K562 (cell line): ENCODE measurements around the gene TTYH2. TPM values are rescaled to one million over a fixed set of nuclear protein-coding genes. Genes with fewer than 3 reads are reported as not detected.

Experiments used
- HMBOX1 ChIP-seq: sonication (generic); IDR thresholded peaks from 2 replicates; pipeline ENCODE4 v1.6.1; 2016
- KHSRP ChIP-seq: fragments of 450-650 bp; IDR thresholded peaks from 2 replicates; pipeline ENCODE4 v1.6.1; 2017
- LARP7 ChIP-seq: fragments of 450-650 bp; IDR thresholded peaks from 2 replicates; pipeline ENCODE4 v1.6.1; 2016
- TAF7 ChIP-seq: fragments of 450-650 bp; IDR thresholded peaks from 2 replicates; pipeline ENCODE4 v1.6.1; 2016; ENCODE audit warnings: missing genetic modification characterization, missing compliant biosample characterization
- ZBTB2 ChIP-seq: fragments of 450-650 bp; IDR thresholded peaks from 2 replicates; pipeline ENCODE4 v1.6.1; 2016; ENCODE audit warnings: antibody characterized with exemption
- ZFX ChIP-seq: sonication (generic); formaldehyde crosslinking; IDR thresholded peaks from 2 replicates; pipeline ENCODE4 v1.8.0; 2022; ENCODE audit warnings: mild to moderate bottlenecking, missing genetic modification reagents, moderate library complexity
- polyA plus RNA-seq, 8 experiments: library from polyadenylated mRNA; depleted of rRNA in 4 of 8; stranded (reverse) in 5 of 8; unstranded in 3 of 8; fragments of >200 nt; fragmentation: Nextera tagmentation in 2 of 8; fragmentation: Illumina TruSeq in 1 of 8; extraction: Ambion mirVana in 2 of 8; extraction: Trizol in 1 of 8; gene quantifications; 2 replicates each; pipeline versions ENCODE4 v1.2.1 to v1.2.3, GENCODE V29; 2011 to 2014; ENCODE audit warnings: inconsistent platforms in 1 of 8, missing spikeins in 1 of 8
- total RNA-seq, 7 experiments: library from RNA; depleted of rRNA in 6 of 7; stranded (reverse); fragments of >200 nt in 6 of 7; fragmentation: Illumina TruSeq in 2 of 7; extraction: Trizol in 2 of 7; gene quantifications; 2 replicates each; pipeline versions ENCODE4 v1.2.1 to v1.2.3, GENCODE V29; 2011 to 2021; ENCODE audit warnings: low replicate concordance in 1 of 7
- TF ChIP-seq, protein P1 (sequence below), 3 experiments: fragments of 200-800 bp in 1 of 3; sonication (Bioruptor generic) in 1 of 3; sonication (generic) in 1 of 3; formaldehyde crosslinking in 1 of 3; IDR thresholded peaks; 2 replicates each; pipeline versions ENCODE4 v1.6.1 to v1.8.0; 2016 to 2022; ENCODE audit warnings: mild to moderate bottlenecking in 2 of 3, missing compliant biosample characterization in 2 of 3, missing genetic modification characterization in 2 of 3, missing genetic modification reagents in 1 of 3

TTYH2 gene
- total and polyA plus RNA-seq, 9 of the 15 experiments (the other 6 are each of a cell fraction or from before 2014, with no cell fraction given) = 0.03 to 2.0 (median 0.91) TPM

DNA sequence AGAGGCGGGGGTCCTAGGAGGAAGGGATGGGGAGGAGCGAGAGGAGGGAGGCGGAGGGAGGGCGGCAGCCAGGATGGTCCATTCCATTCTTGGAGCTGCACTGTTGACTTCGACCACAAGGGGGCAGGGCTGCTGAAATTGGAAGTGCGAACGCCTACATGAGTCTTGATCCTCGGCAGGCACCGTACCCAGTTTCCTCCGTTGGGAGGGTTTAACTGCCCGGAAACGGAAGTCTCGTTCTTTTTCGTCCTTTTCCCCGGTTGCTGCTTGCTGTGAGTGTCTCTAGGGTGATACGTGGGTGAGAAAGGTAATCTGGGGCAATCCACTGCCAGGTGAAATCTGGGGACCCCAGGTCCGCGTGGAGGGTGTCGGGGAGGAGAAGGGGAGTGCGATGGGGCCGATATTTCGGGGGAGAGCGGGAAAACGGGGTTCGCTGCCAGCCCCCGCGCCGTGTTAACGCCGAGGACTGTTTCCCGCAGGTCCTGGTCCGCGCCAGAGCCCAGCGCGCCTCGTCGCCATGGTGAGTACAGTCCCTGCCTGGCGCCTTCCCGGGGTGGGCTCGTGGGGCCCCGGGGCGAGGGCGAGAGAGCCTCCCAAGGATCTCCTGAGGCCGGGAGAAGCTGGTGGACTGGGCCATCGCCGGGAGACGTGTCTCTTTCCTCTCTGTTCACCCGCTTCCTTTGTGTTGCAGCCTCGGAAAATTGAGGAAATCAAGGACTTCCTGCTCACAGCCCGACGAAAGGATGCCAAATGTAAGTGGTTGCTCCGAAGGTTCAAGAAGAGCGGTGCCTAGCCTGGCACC, 9.7 kb upstream of the TTYH2 start, which contains the start of gene RPL38 (continued):
- peak; percentile 100 for TF ChIP-seq TAF7
- TF ChIP-seq ZBTB2 = no peak
- TF ChIP-seq HMBOX1 = no peak
- peak; percentile 55 for TF ChIP-seq ZFX (CRISPR knock-in tag)
- no peak for TF ChIP-seq KHSRP
- TF ChIP-seq LARP7 = peak; percentile 11; the same call in 1 of the 2 replicates
- TF ChIP-seq, protein P1, sequence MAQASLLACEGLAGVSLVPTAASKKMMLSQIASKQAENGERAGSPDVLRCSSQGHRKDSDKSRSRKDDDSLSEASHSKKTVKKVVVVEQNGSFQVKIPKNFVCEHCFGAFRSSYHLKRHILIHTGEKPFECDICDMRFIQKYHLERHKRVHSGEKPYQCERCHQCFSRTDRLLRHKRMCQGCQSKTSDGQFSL (CRISPR knock-in tag; IDR thresholded peaks at IDR 0.05) = no peak
- TF ChIP-seq, protein P1 (tag; IDR thresholded peaks at IDR 0.05) = no peak
